Mononuclear cell (primary cell): Measurements from ENCODE around the gene ZEB1. TPM values are rescaled to one million over a fixed set of nuclear protein-coding genes. Genes with fewer than 3 reads are reported as not detected.

Experiments
- H3K27me3 ChIP-seq: 2 replicates; pipeline ENCODE4 v1.6.0; 2011; ENCODE audit warnings: low read length, control low read depth; ENCODE audit not compliant: insufficient read depth
- H3K4me1 ChIP-seq: 2 replicates; pipeline ENCODE4 v1.5.1; 2011; ENCODE audit warnings: mild to moderate bottlenecking, low read length, control low read depth; ENCODE audit not compliant: insufficient read depth
- H3K4me3 ChIP-seq: 2 replicates; pipeline ENCODE4 v1.5.1; 2011; ENCODE audit warnings: mild to moderate bottlenecking, low read length, moderate library complexity
- H3K9me3 ChIP-seq: 2 replicates; pipeline ENCODE4 v1.5.1; 2011; ENCODE audit warnings: low read depth, mild to moderate bottlenecking, control low read depth, low read length
- total RNA-seq: library from RNA; depleted of rRNA; stranded (reverse); fragments of >200 nt; gene quantifications from one replicate; pipeline ENCODE4 v1.2.3, GENCODE V29; 2012

Gene ZEB1
- total RNA-seq, 1 donor = 172 TPM

GRCh38 chr10:31368724-31369123 is 49.7 kb downstream of the ZEB1 start:
- Histone ChIP-seq H3K27me3 (no peaks in the 10 kb centered on the region), H3K4me3 (no peak overlapping the region), H3K4me1 (no peaks in the 10 kb centered on the region), H3K9me3 (no peaks in the 10 kb centered on the region)

- Histone ChIP-seq H3K4me3 (no peak overlapping the region), H3K9me3 (no peaks in the 10 kb centered on the region), H3K4me1 (no peaks in the 10 kb centered on the region)
Observed at GRCh38 chr10:31372439-31372838, 53.4 kb downstream of the ZEB1 start.

DNA sequence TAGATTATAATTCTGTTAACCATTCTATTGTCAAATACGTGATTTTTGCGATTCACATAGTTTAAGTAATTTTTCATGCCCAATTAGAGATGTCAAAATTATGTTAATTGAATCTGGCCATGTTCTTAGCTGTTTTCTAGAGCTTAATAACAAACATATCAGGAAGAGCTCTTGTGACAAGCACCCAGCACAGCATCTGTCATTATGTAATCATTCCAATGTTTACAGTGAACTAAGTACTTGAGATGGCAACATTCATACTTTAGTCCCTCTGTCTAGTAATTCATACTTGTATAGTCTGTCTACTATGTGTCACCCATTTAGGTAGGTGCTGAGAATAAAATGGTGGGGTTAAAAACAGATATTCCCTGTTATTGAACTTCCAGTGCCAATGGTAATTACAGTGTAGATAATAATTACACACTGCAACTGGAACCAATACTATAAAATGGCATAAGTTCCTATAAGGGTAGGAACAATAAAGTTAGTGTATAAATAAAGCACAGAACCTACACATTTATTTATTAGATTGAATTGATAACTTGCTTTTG is 55.2 kb downstream of the ZEB1 start:
- H3K9me3 ChIP-seq = no peaks in the 10 kb centered on the region
- H3K4me1 ChIP-seq = no peaks in the 10 kb centered on the region
- no peaks in the 10 kb centered on the region for H3K27me3 ChIP-seq
- no peak overlapping the region for H3K4me3 ChIP-seq

More at GRCh38 chr10:31372439-31372838, 53.4 kb downstream of the ZEB1 start:
- H3K27me3 ChIP-seq = no peaks in the 10 kb centered on the region

DNA sequence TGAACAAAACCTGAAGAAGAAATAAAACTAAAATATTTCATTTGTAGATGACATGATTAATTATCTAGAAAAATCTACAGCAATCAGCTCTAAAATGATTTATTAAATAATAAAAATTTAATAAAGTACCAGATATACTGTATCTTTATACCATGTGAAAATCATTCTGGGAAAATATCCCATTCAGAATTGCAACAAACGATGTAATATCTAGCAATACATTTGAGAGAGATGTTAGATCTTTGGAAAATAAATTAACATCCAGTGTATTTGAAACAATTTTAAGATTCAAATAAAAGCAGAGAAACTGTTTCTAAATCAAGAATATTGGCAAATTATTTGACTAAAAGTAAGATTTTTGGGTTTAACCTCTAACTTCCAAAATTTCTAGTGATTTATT is 62.2 kb downstream of the ZEB1 start:
- Histone ChIP-seq H3K9me3 (no peaks in the 10 kb centered on the region), H3K27me3 (no peaks in the 10 kb centered on the region), H3K4me3 (no peak overlapping the region), H3K4me1 (no peaks in the 10 kb centered on the region)

DNA sequence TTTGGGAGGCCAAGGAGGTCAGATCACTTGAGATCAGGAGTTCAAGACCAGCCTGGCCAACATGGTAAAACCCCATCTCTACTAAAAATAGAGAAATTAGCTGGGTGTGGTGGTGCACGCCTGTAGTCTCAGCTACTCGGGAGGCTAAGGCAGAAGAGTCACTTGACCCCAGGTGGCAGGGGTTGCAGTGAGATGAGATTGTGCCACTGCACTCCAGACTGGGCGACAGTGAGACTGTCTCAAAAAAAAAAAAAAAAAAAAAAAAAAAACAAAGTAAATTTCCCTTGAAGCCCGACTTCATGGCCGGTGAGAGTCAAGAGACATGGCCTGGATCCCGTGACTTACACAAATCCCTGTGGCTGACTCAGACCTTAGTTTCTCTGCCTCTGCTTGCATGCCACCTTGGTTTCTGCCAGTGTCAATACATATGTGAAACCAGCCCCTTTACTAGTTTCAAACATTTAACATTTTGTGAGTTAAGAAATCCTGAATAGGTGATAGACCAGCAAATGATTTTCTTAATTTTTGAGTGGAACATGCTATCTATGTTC is 62.8 kb downstream of the ZEB1 start:
- Histone ChIP-seq H3K9me3 (no peaks in the 10 kb centered on the region), H3K4me1 (no peaks in the 10 kb centered on the region), H3K4me3 (no peak overlapping the region), H3K27me3 (no peaks in the 10 kb centered on the region)

GRCh38 chr10:31383810-31384588 is 65.0 kb downstream of the ZEB1 start:
- no peak overlapping the region for H3K4me3 ChIP-seq
- no peaks in the 10 kb centered on the region for H3K4me1 ChIP-seq
- H3K27me3 ChIP-seq = no peaks in the 10 kb centered on the region
- no peaks in the 10 kb centered on the region for H3K9me3 ChIP-seq

DNA sequence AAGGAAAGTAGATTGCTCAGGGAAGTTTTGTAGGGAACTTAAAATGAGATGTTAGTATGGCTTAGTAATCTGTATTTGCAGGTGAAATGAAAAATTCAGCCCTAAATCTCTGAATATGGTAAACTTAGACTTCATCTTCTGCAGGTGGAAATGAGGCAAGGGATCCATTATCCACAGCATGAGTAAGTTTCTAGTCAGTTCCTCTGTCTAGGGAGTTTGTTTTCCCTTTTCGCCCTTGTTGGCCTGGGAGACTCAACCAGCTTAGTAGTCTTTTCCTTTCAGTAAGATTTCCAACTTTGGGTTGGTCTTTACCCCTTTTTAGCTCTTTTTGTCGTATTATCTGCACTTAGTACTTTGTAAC is 65.6 kb downstream of the ZEB1 start:
- Histone ChIP-seq H3K9me3 (no peaks in the 10 kb centered on the region), H3K4me1 (no peaks in the 10 kb centered on the region), H3K4me3 (no peak overlapping the region), H3K27me3 (no peaks in the 10 kb centered on the region)

- no peak overlapping the region for H3K4me3 ChIP-seq
- H3K4me1 ChIP-seq = no peaks in the 10 kb centered on the region
- H3K9me3 ChIP-seq = no peaks in the 10 kb centered on the region
- no peaks in the 10 kb centered on the region for H3K27me3 ChIP-seq
Observed at GRCh38 chr10:31390804-31391203, 71.8 kb downstream of the ZEB1 start.

- Histone ChIP-seq H3K27me3 (no peaks in the 10 kb centered on the region), H3K9me3 (no peaks in the 10 kb centered on the region), H3K4me3 (no peak overlapping the region), H3K4me1 (no peaks in the 10 kb centered on the region)
Observed at GRCh38 chr10:31393844-31394243, 74.8 kb downstream of the ZEB1 start.

GRCh38 chr10:31395695-31396094 is 76.7 kb downstream of the ZEB1 start:
- no peaks in the 10 kb centered on the region for H3K27me3 ChIP-seq
- H3K4me1 ChIP-seq = no peaks in the 10 kb centered on the region
- no peak overlapping the region for H3K4me3 ChIP-seq
- no peaks in the 10 kb centered on the region for H3K9me3 ChIP-seq

- Histone ChIP-seq H3K9me3 (no peaks in the 10 kb centered on the region), H3K27me3 (no peaks in the 10 kb centered on the region), H3K4me3 (no peak overlapping the region), H3K4me1 (no peaks in the 10 kb centered on the region)
Observed at GRCh38 chr10:31396376-31396775, 77.4 kb downstream of the ZEB1 start.

GRCh38 chr10:31397852-31398251 is 78.8 kb downstream of the ZEB1 start:
- no peak overlapping the region for H3K4me3 ChIP-seq

GRCh38 chr10:31399171-31399570 is 80.2 kb downstream of the ZEB1 start:
- H3K9me3 ChIP-seq = no peaks in the 10 kb centered on the region
- H3K27me3 ChIP-seq = no peaks in the 10 kb centered on the region
- H3K4me1 ChIP-seq = no peaks in the 10 kb centered on the region
- H3K4me3 ChIP-seq = no peak overlapping the region

More at GRCh38 chr10:31397852-31398251, 78.8 kb downstream of the ZEB1 start:
- H3K27me3 ChIP-seq = no peaks in the 10 kb centered on the region
- H3K9me3 ChIP-seq = no peaks in the 10 kb centered on the region
- no peaks in the 10 kb centered on the region for H3K4me1 ChIP-seq

DNA sequence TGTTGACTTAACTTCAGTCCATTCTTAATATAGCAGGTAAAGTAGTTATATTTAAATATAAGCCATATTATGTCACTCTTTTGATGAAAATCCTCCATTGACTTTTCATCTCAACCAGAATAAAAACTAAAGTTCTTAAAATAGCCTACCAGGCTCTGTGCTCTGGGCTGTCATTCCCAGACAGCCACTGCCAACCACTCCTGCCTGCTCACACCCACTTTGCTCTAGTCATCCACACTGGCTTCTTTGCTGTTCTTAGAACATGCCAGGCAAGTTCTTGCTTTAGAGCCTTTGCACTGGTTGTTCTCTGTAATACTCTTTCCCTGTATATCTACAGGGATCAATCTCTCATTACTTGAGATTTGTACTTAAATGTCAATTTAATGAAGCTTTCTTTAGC is 80.6 kb downstream of the ZEB1 start:
- no peak overlapping the region for H3K4me3 ChIP-seq
- H3K27me3 ChIP-seq = no peaks in the 10 kb centered on the region
- no peaks in the 10 kb centered on the region for H3K9me3 ChIP-seq
- H3K4me1 ChIP-seq = no peaks in the 10 kb centered on the region

GRCh38 chr10:31401287-31401686 is 82.3 kb downstream of the ZEB1 start:
- H3K4me3 ChIP-seq = no peak overlapping the region
- H3K4me1 ChIP-seq = no peaks in the 10 kb centered on the region

DNA sequence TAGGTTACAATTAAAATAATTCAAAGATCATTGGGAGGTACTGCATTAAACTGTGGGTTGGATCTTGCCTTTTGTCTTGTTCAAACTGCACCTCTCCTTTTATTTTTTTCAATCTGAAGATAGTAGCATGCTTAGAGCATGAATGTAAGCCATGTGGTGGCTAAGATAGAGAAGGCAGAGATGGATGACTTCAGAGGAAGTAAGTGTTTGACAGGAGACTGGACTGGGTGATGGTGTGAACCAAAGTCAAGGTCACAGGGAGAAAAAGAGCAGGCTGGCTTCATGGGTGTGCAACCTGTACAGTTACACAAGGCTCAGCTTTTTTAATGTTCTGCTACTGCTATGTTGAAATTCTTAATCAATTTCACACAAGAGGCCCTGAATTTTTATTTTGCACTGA is 85.6 kb downstream of the ZEB1 start:
- Histone ChIP-seq H3K9me3 (no peaks in the 10 kb centered on the region), H3K27me3 (no peaks in the 10 kb centered on the region), H3K4me3 (no peak overlapping the region), H3K4me1 (no peaks in the 10 kb centered on the region)

More at GRCh38 chr10:31401287-31401686, 82.3 kb downstream of the ZEB1 start:
- Histone ChIP-seq H3K9me3 (no peaks in the 10 kb centered on the region), H3K27me3 (no peaks in the 10 kb centered on the region)
